Activated T-helper 2 cell treated with anti-CD3 and anti-CD28 coated beads, Interferon-gamma antibody, Interleukin-2, Interleukin-4, amounts not matched to agents 10 μg/mL and 5 μg/mL and 100 μg/mL, durations not matched to agents 14 hours and 24 hours and 36 hours (primary cell): ENCODE results near the gene RSPH1. TPM values are rescaled to one million over a fixed set of nuclear protein-coding genes. Genes with fewer than 3 reads are reported as not detected.

Source experiments
- DNase-seq: peaks from one replicate; pipeline ENCODE4 v3.0.0; 2021; ENCODE audit warnings: low spot score
- H3K27ac Mint-ChIP-seq: one replicate; pipeline ENCODE4 v1.8.0; 2021; ENCODE audit warnings: mixed read lengths
- H3K27me3 Mint-ChIP-seq: one replicate; pipeline ENCODE4 v1.8.0; 2021; ENCODE audit warnings: low read depth, mixed read lengths
- H3K36me3 Mint-ChIP-seq: one replicate; pipeline ENCODE4 v1.8.0; 2021; ENCODE audit warnings: low read depth, mixed read lengths
- H3K4me1 Mint-ChIP-seq: one replicate; pipeline ENCODE4 v1.8.0; 2021; ENCODE audit warnings: low read depth, mixed read lengths
- H3K4me3 Mint-ChIP-seq: one replicate; pipeline ENCODE4 v1.8.0; 2021; ENCODE audit warnings: low read depth, mild to moderate bottlenecking, moderate library complexity, mixed read lengths
- H3K9me3 Mint-ChIP-seq: one replicate; pipeline ENCODE4 v1.8.0; 2021; ENCODE audit warnings: mixed read lengths
- intact Hi-C: fragments of 100-400 bp; cut with micrococcal nuclease; formaldehyde crosslinking; loops from one replicate; pipeline ENCODE4 v1.15.1; 2023
- total RNA-seq: library from RNA; stranded (reverse); gene quantifications from 2 replicates; pipeline ENCODE4 v1.2.3, GENCODE V29; 2022

Gene RSPH1
- total RNA-seq, 1 donor from 2014 or later = not detected

GRCh38 chr21:42538479-42539275 lies 42.7 kb upstream of the RSPH1 start:
- intact Hi-C loops = loop anchor here (10.0 kb wide), 1 partner anchor 224 kb away; the partner anchor contains the start of gene TFF3
- Mint-ChIP-seq H3K9me3 (no peaks in the 10 kb centered on the region), H3K27ac (no peak overlapping the region), H3K27me3 (no peaks in the 10 kb centered on the region), H3K36me3 (peaks cover 14% of the 10 kb centered on the region), H3K4me1 (peaks cover 4% of the 10 kb centered on the region), H3K4me3 (no peak overlapping the region)
- no peak for DNase-seq

- Mint-ChIP-seq H3K4me1 (peaks cover 4% of the 10 kb centered on the region), H3K4me3 (no peak overlapping the region), H3K27me3 (no peaks in the 10 kb centered on the region), H3K9me3 (no peaks in the 10 kb centered on the region), H3K36me3 (peaks cover 10% of the 10 kb centered on the region), H3K27ac (no peak overlapping the region)
- intact Hi-C loops = loop anchor here (10.0 kb wide), 1 partner anchor 222 kb away; the partner anchor contains the start of gene TFF3
- no peak for DNase-seq
Observed at GRCh38 chr21:42537106-42537742, 41.2 kb upstream of the RSPH1 start.

- Mint-ChIP-seq H3K9me3 (no peaks in the 10 kb centered on the region), H3K36me3 (peaks cover 9% of the 10 kb centered on the region), H3K4me1 (peaks cover 4% of the 10 kb centered on the region), H3K4me3 (no peak overlapping the region), H3K27me3 (no peaks in the 10 kb centered on the region), H3K27ac (no peak overlapping the region)
- intact Hi-C loops = loop anchor here (10.0 kb wide), 1 partner anchor 222 kb away; the partner anchor contains the start of gene TFF3
- no peak for DNase-seq
Observed at GRCh38 chr21:42536601-42537000, 40.6 kb upstream of the RSPH1 start.

- H3K4me1 Mint-ChIP-seq = peaks cover 4% of the 10 kb centered on the region
- H3K9me3 Mint-ChIP-seq = no peaks in the 10 kb centered on the region
- no peak overlapping the region for H3K27ac Mint-ChIP-seq
- no peaks in the 10 kb centered on the region for H3K27me3 Mint-ChIP-seq
- peaks cover 13% of the 10 kb centered on the region for H3K36me3 Mint-ChIP-seq
- no peak overlapping the region for H3K4me3 Mint-ChIP-seq
- DNase-seq = no peak
- intact Hi-C loops = loop anchor here (10.0 kb wide), 1 partner anchor 221 kb away; the partner anchor contains the start of gene TFF3
Observed at GRCh38 chr21:42535602-42536171, 39.7 kb upstream of the RSPH1 start.

- Mint-ChIP-seq H3K27ac (no peak overlapping the region), H3K27me3 (no peaks in the 10 kb centered on the region), H3K4me1 (peaks cover 8% of the 10 kb centered on the region), H3K36me3 (peaks cover 22% of the 10 kb centered on the region), H3K9me3 (no peaks in the 10 kb centered on the region), H3K4me3 (no peak overlapping the region)
- intact Hi-C loops = loop anchor here (10.0 kb wide), 1 partner anchor 220 kb away; the partner anchor contains the start of gene TFF3
- no peak for DNase-seq
Observed at GRCh38 chr21:42534421-42535378, 38.7 kb upstream of the RSPH1 start.

GRCh38 chr21:42533963-42534355 lies 37.9 kb upstream of the RSPH1 start:
- H3K4me1 Mint-ChIP-seq = peaks cover 11% of the 10 kb centered on the region
- H3K27me3 Mint-ChIP-seq = no peaks in the 10 kb centered on the region
- H3K4me3 Mint-ChIP-seq = no peak overlapping the region
- H3K27ac Mint-ChIP-seq = no peak overlapping the region
- H3K36me3 Mint-ChIP-seq = peaks cover 22% of the 10 kb centered on the region
- no peak for DNase-seq
- no peaks in the 10 kb centered on the region for H3K9me3 Mint-ChIP-seq
- intact Hi-C loops = loop anchor here (10.0 kb wide), 1 partner anchor 219 kb away; the partner anchor contains the start of gene TFF3

- intact Hi-C loops = loop anchor here (10.0 kb wide), 1 partner anchor 219 kb away; the partner anchor contains the start of gene TFF3
- no peak for DNase-seq
- Mint-ChIP-seq H3K27ac (no peak overlapping the region), H3K4me1 (peaks cover 11% of the 10 kb centered on the region), H3K27me3 (no peaks in the 10 kb centered on the region), H3K4me3 (no peak overlapping the region), H3K36me3 (peaks cover 22% of the 10 kb centered on the region), H3K9me3 (no peaks in the 10 kb centered on the region)
Observed at GRCh38 chr21:42533306-42533962, 37.4 kb upstream of the RSPH1 start.

GRCh38 chr21:42532466-42533181 lies 36.6 kb upstream of the RSPH1 start:
- H3K27ac Mint-ChIP-seq = no peak overlapping the region
- no peak for DNase-seq
- H3K4me1 Mint-ChIP-seq = peaks cover 19% of the 10 kb centered on the region
- H3K27me3 Mint-ChIP-seq = no peaks in the 10 kb centered on the region
- intact Hi-C loops = loop anchor here (10.0 kb wide), 1 partner anchor 218 kb away; the partner anchor contains the start of gene TFF3
- no peaks in the 10 kb centered on the region for H3K9me3 Mint-ChIP-seq
- peaks cover 28% of the 10 kb centered on the region for H3K36me3 Mint-ChIP-seq
- no peak overlapping the region for H3K4me3 Mint-ChIP-seq

- Mint-ChIP-seq H3K9me3 (no peaks in the 10 kb centered on the region), H3K27me3 (no peaks in the 10 kb centered on the region), H3K4me3 (no peak overlapping the region), H3K27ac (no peak overlapping the region), H3K4me1 (peaks cover 26% of the 10 kb centered on the region), H3K36me3 (peaks cover 32% of the 10 kb centered on the region)
- DNase-seq = no peak
- intact Hi-C loops = loop anchor here (2.0 to 10.0 kb wide), 2 partner anchors 57 to 217 kb away; partner anchors contain the start of gene TFF3
Observed at GRCh38 chr21:42531771-42532170, 35.7 kb upstream of the RSPH1 start.

- intact Hi-C loops = loop anchor here (2.0 to 10.0 kb wide), 2 partner anchors 55 to 215 kb away; partner anchors contain the start of gene TFF3
- Mint-ChIP-seq H3K4me1 (peaks cover 35% of the 10 kb centered on the region), H3K36me3 (peaks cover 42% of the 10 kb centered on the region)
Observed at GRCh38 chr21:42530167-42530518, 34.1 kb upstream of the RSPH1 start.

More at GRCh38 chr21:42530167-42530518, 34.1 kb upstream of the RSPH1 start:
- no peak overlapping the region for H3K27ac Mint-ChIP-seq
- no peaks in the 10 kb centered on the region for H3K27me3 Mint-ChIP-seq
- no peaks in the 10 kb centered on the region for H3K9me3 Mint-ChIP-seq
- H3K4me3 Mint-ChIP-seq = no peak overlapping the region
- DNase-seq = no peak
